ENCODE results near the gene AP4B1.

AP4B1 gene

GRCh38 chr1:113924473-113924872, 19.9 kb upstream of the AP4B1 start:
- no peak overlapping the region for H3K4me3 ChIP-seq (ENCODE audit: low read depth, low read length)
- DNase-seq (ENCODE audit: low read depth, low spot score) = no peak
- TF ChIP-seq CTCF (IDR thresholded peaks at IDR 0.05; ENCODE audit: low read depth, low read length) = no peak
- in situ Hi-C loops (cut with HindIII; ENCODE audit: low sequenced_read_pairs) = no loop called here

- no peak for TF ChIP-seq CTCF (IDR thresholded peaks at IDR 0.05; ENCODE audit: low read depth, low read length)
- H3K4me3 ChIP-seq (ENCODE audit: low read depth, low read length) = no peak overlapping the region
- no peak for DNase-seq (ENCODE audit: low read depth, low spot score)
Measured at GRCh38 chr1:113922957-113923356, 18.4 kb upstream of the AP4B1 start.

GRCh38 chr1:113918243-113918642, 13.6 kb upstream of the AP4B1 start:
- H3K4me3 ChIP-seq (ENCODE audit: low read depth, low read length) = no peak overlapping the region
- no peak for TF ChIP-seq CTCF (IDR thresholded peaks at IDR 0.05; ENCODE audit: low read depth, low read length)
- in situ Hi-C loops (cut with HindIII; ENCODE audit: low sequenced_read_pairs) = no loop called here
- DNase-seq (ENCODE audit: low read depth, low spot score) = no peak

More at GRCh38 chr1:113922957-113923356, 18.4 kb upstream of the AP4B1 start:
- in situ Hi-C loops (cut with HindIII; ENCODE audit: low sequenced_read_pairs) = no loop called here

GRCh38 chr1:113917400-113918082, 12.9 kb upstream of the AP4B1 start:
- in situ Hi-C loops (cut with HindIII; ENCODE audit: low sequenced_read_pairs) = no loop called here
- TF ChIP-seq CTCF (IDR thresholded peaks at IDR 0.05; ENCODE audit: low read depth, low read length) = no peak
- no peak for DNase-seq (ENCODE audit: low read depth, low spot score)
- H3K4me3 ChIP-seq (ENCODE audit: low read depth, low read length) = no peak overlapping the region

- no peak for DNase-seq (ENCODE audit: low read depth, low spot score)
- in situ Hi-C loops (cut with HindIII; ENCODE audit: low sequenced_read_pairs) = no loop called here
- H3K4me3 ChIP-seq (ENCODE audit: low read depth, low read length) = no peak overlapping the region
- TF ChIP-seq CTCF (IDR thresholded peaks at IDR 0.05; ENCODE audit: low read depth, low read length) = no peak
Measured at GRCh38 chr1:113916974-113917373, 12.4 kb upstream of the AP4B1 start.

- no peak overlapping the region for H3K4me3 ChIP-seq (ENCODE audit: low read depth, low read length)
- TF ChIP-seq CTCF (IDR thresholded peaks at IDR 0.05; ENCODE audit: low read depth, low read length) = no peak
- no peak for DNase-seq (ENCODE audit: low read depth, low spot score)
- in situ Hi-C loops (cut with HindIII; ENCODE audit: low sequenced_read_pairs) = no loop called here
Measured at GRCh38 chr1:113913887-113914664, 9.5 kb upstream of the AP4B1 start.

All from astrocyte of the spinal cord (primary cell).